H9 (cell line): ENCODE results near the gene ME3. TPM values are rescaled to one million over a fixed set of nuclear protein-coding genes. Genes with fewer than 3 reads are reported as not detected.

Experiments used
- DNase-seq: peaks from one replicate; pipeline ENCODE4 v3.0.0-alpha.2; 2017
- H2AFZ ChIP-seq: one replicate; pipeline ENCODE4 v1.6.1; 2013; ENCODE audit warnings: mild to moderate bottlenecking, low read length, control low read depth, moderate library complexity
- H2AK5ac ChIP-seq: 2 replicates; pipeline ENCODE4 v1.6.1; 2013; ENCODE audit warnings: low read length, control low read depth, mixed read lengths; ENCODE audit not compliant: insufficient read length
- H2BK120ac ChIP-seq: one replicate; pipeline ENCODE4 v1.6.1; 2013; ENCODE audit warnings: low read depth, mild to moderate bottlenecking, low read length, control low read depth, inconsistent platforms; ENCODE audit not compliant: poor library complexity, severe bottlenecking
- H2BK12ac ChIP-seq: 2 replicates; pipeline ENCODE4 v1.6.1; 2013; ENCODE audit warnings: low read length, control low read depth, mixed read lengths, low read depth; ENCODE audit not compliant: insufficient read length
- H2BK15ac ChIP-seq: 2 replicates; pipeline ENCODE4 v1.6.1; 2013; ENCODE audit warnings: low read depth, low read length, control low read depth
- H2BK20ac ChIP-seq: one replicate; pipeline ENCODE4 v1.6.1; 2013; ENCODE audit warnings: low read depth, mild to moderate bottlenecking, low read length, control low read depth, inconsistent platforms; ENCODE audit not compliant: poor library complexity, severe bottlenecking
- H2BK5ac ChIP-seq: 2 replicates; pipeline ENCODE4 v1.6.1; 2013; ENCODE audit warnings: low read length, control low read depth, mixed read lengths; ENCODE audit not compliant: insufficient read length
- H3K14ac ChIP-seq: 2 replicates; pipeline ENCODE4 v1.6.1; 2013; ENCODE audit warnings: low read length, control low read depth; ENCODE audit not compliant: insufficient read depth
- H3K18ac ChIP-seq: 2 replicates; pipeline ENCODE4 v1.6.1; 2013; ENCODE audit warnings: low read depth, mild to moderate bottlenecking, mixed read lengths, low read length, control low read depth; ENCODE audit not compliant: insufficient read length
- H3K23ac ChIP-seq: 2 replicates; pipeline ENCODE4 v1.6.1; 2013; ENCODE audit warnings: low read length, control low read depth, mixed read lengths, low read depth; ENCODE audit not compliant: insufficient read length
- H3K23me2 ChIP-seq: 2 replicates; pipeline ENCODE4 v1.6.1; 2013; ENCODE audit warnings: low read depth, mild to moderate bottlenecking, mixed read lengths, low read length, control low read depth; ENCODE audit not compliant: insufficient read length, poor library complexity, severe bottlenecking
- H3K27ac ChIP-seq: 2 replicates; pipeline ENCODE4 v1.5.1; 2013; ENCODE audit warnings: low read length, control low read depth, mixed read lengths, low read depth; ENCODE audit not compliant: insufficient read length
- H3K27me3 ChIP-seq: 2 replicates; pipeline ENCODE4 v1.6.1; 2013; ENCODE audit warnings: low read length, control low read depth, inconsistent platforms; ENCODE audit not compliant: insufficient read depth
- H3K4ac ChIP-seq: 2 replicates; pipeline ENCODE4 v1.6.1; 2013; ENCODE audit warnings: low read depth, mild to moderate bottlenecking, control low read depth, inconsistent platforms, low read length, moderate library complexity
- H3K4me1 ChIP-seq: 2 replicates; pipeline ENCODE4 v1.6.1; 2013; ENCODE audit warnings: low read length, control low read depth, inconsistent platforms; ENCODE audit not compliant: insufficient read depth
- H3K4me2 ChIP-seq: 2 replicates; pipeline ENCODE4 v1.6.1; 2013; ENCODE audit warnings: low read length, control low read depth, mixed read lengths; ENCODE audit not compliant: insufficient read length, insufficient read depth
- H3K56ac ChIP-seq: 2 replicates; pipeline ENCODE4 v1.6.1; 2013; ENCODE audit warnings: low read depth, mild to moderate bottlenecking, mixed read lengths, low read length, control low read depth; ENCODE audit not compliant: insufficient read length
- H3K79me1 ChIP-seq: 2 replicates; pipeline ENCODE4 v1.6.1; 2013; ENCODE audit warnings: low read depth, mild to moderate bottlenecking, moderate library complexity, low read length, control low read depth, inconsistent platforms; ENCODE audit not compliant: insufficient read depth, poor library complexity, severe bottlenecking
- H3K79me2 ChIP-seq: 2 replicates; pipeline ENCODE4 v1.6.1; 2013; ENCODE audit warnings: low read length, control low read depth, inconsistent platforms; ENCODE audit not compliant: insufficient read depth
- H3K9ac ChIP-seq: 2 replicates; pipeline ENCODE4 v1.6.1; 2013; ENCODE audit warnings: low read length, control low read depth, mixed read lengths; ENCODE audit not compliant: insufficient read length; ENCODE audit errors: extremely low read depth
- H3K9me3 ChIP-seq: one replicate; pipeline ENCODE4 v1.6.1; 2013; ENCODE audit warnings: low read depth, low read length, inconsistent platforms; ENCODE audit not compliant: control insufficient read depth
- H3T11ph ChIP-seq: one replicate; pipeline ENCODE4 v1.6.1; 2013; ENCODE audit warnings: mild to moderate bottlenecking, low read length, control low read depth, inconsistent platforms
- H4K20me1 ChIP-seq: one replicate; pipeline ENCODE4 v1.6.1; 2013; ENCODE audit not compliant: control insufficient read depth, insufficient read length, insufficient read depth
- H4K5ac ChIP-seq: 2 replicates; pipeline ENCODE4 v1.6.1; 2013; ENCODE audit warnings: low read depth, mild to moderate bottlenecking, mixed read lengths, low read length, control low read depth; ENCODE audit not compliant: insufficient read length
- H4K8ac ChIP-seq: replicated peaks from 2 replicates; pipeline ENCODE4 v1.6.1; 2013; ENCODE audit warnings: low read length, control low read depth, mixed read lengths, low read depth; ENCODE audit not compliant: insufficient read length
- H4K91ac ChIP-seq: 2 replicates; pipeline ENCODE4 v1.6.1; 2013; ENCODE audit warnings: low read depth, mild to moderate bottlenecking, moderate library complexity, mixed read lengths, low read length, control low read depth; ENCODE audit not compliant: insufficient read length
- H3K27ac Mint-ChIP-seq, 3 experiments: 2 replicates in 2 of 3; 3 replicates in 1 of 3; pipeline ENCODE4 v1.8.0; 2020 to 2021; ENCODE audit warnings: mixed read lengths in 3 of 3, mild to moderate bottlenecking in 1 of 3, moderate library complexity in 1 of 3
- H3K27me3 Mint-ChIP-seq: 2 replicates; pipeline ENCODE4 v1.8.0; 2021; ENCODE audit warnings: low read depth, mild to moderate bottlenecking, moderate library complexity, mixed read lengths
- H3K36me3 Mint-ChIP-seq, 3 experiments: 2 replicates in 2 of 3; 3 replicates in 1 of 3; pipeline ENCODE4 v1.8.0; 2020 to 2021; ENCODE audit warnings: low read depth in 3 of 3, mixed read lengths in 3 of 3; ENCODE audit not compliant: insufficient read depth in 1 of 3
- H3K4me1 Mint-ChIP-seq, 2 experiments: 2 replicates each; pipeline ENCODE4 v1.8.0; 2020; ENCODE audit warnings: mixed read lengths in 2 of 2
- H3K4me3 Mint-ChIP-seq, 2 experiments: 2 replicates in 1 of 2; 3 replicates in 1 of 2; pipeline ENCODE4 v1.8.0; 2020 to 2021; ENCODE audit warnings: mild to moderate bottlenecking in 2 of 2, mixed read lengths in 2 of 2, moderate library complexity in 1 of 2
- H3K9me3 Mint-ChIP-seq, 2 experiments: 2 replicates in 1 of 2; 3 replicates in 1 of 2; pipeline ENCODE4 v1.8.0; 2020; ENCODE audit warnings: mild to moderate bottlenecking in 2 of 2, mixed read lengths in 2 of 2, moderate library complexity in 1 of 2
- CTCF ChIP-seq: fragments of 200-600 bp; sonication (generic); conservative IDR thresholded peaks from 3 replicates; pipeline ENCODE4 v1.8.0; 2021; ENCODE audit warnings: antibody characterized with exemption, mild to moderate bottlenecking
- WGBS: extraction: QIAGEN DNeasy Blood & Tissue Kit; methylation state at CpG from one replicate; pipeline ENCODE4 v1.1.7; 2013; ENCODE audit warnings: missing lambda C conversion rate, low lambda C conversion rate, mixed read lengths; ENCODE audit not compliant: insufficient read length; ENCODE audit errors: extremely low coverage; 5-methylcytosine and 5-hydroxymethylcytosine counted together
- total RNA-seq: library from RNA; stranded (reverse); gene quantifications from 2 replicates; pipeline ENCODE4 v1.2.1, GENCODE V29; 2021

The ME3 gene
- total RNA-seq, 1 experiment from 2014 or later, result 2.8 TPM

GRCh38 chr11:86713552-86713951 is 41.1 kb upstream of the ME3 start:
- Histone ChIP-seq H3K79me1 (no peaks in the 10 kb centered on the region), H3K27me3 (no peaks in the 10 kb centered on the region), H3K27ac (no peak overlapping the region), H3K23me2 (no peaks in the 10 kb centered on the region), H3K18ac (no peak overlapping the region), H4K5ac (no peak overlapping the region), H3K14ac (no peak overlapping the region), H3K56ac (no peak overlapping the region), H3K9me3 (no peaks in the 10 kb centered on the region), H3K4me2 (no peak overlapping the region), H3K9ac (no peak overlapping the region), H2BK15ac (no peak overlapping the region), H2BK20ac (no peak overlapping the region), H4K91ac (no peak overlapping the region), H3K79me2 (no peaks in the 10 kb centered on the region), H4K8ac (no peak overlapping the region), H3T11ph (no peak overlapping the region), H3K4me1 (0 out of 2 replicates have a peak, but pooled peaks cover 2% of the 10 kb centered on the region), H2AFZ (no peak overlapping the region), H2BK5ac (no peak overlapping the region), H2BK120ac (no peak overlapping the region), H3K4ac (no peak overlapping the region), H2AK5ac (no peak overlapping the region), H2BK12ac (no peak overlapping the region), H3K23ac (no peak overlapping the region), H4K20me1 (no peaks in the 10 kb centered on the region)
- no CpG with 5 or more reads among the region's 5 CpGs for WGBS
- no peak for DNase-seq
- Mint-ChIP-seq H3K4me1 (0 out of 4 replicates have a peak, but pooled peaks cover 0 to 3% of the 10 kb centered on the region in 2 experiments), H3K27me3 (no peaks in the 10 kb centered on the region), H3K9me3 (peaks cover 0 to 5% of the 10 kb centered on the region in 2 experiments; a peak in 2 of 5 replicates), H3K27ac (no peak overlapping the region), H3K36me3 (peaks cover 0 to 8% (median 0%) of the 10 kb centered on the region in 3 experiments; a peak in 2 of 7 replicates), H3K4me3 (no peak overlapping the region)
- no peak for TF ChIP-seq CTCF
